ENCODE measurements around the gene GPRASP2.

Gene GPRASP2

DNA sequence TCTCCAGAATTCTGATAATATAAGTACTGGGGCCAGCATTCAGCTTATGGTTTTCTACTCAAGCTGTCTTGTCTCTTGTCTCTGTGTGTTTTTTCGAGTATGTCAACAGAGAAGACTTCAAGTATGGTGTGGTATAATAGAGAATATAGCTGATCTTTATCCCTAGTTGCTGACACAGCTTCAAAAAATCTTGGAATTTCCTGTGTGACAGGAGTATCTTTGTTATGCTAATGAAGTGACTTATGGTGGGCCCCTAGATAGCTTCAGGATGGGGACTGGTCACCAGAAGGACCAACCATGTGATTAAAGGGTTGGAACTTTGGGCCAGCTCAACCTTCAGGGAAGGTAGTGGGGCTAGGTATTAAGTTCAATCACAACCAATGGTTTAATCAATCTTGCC lies 11.2 kb downstream of the GPRASP2 start:
- TF ChIP-seq, protein P1, sequence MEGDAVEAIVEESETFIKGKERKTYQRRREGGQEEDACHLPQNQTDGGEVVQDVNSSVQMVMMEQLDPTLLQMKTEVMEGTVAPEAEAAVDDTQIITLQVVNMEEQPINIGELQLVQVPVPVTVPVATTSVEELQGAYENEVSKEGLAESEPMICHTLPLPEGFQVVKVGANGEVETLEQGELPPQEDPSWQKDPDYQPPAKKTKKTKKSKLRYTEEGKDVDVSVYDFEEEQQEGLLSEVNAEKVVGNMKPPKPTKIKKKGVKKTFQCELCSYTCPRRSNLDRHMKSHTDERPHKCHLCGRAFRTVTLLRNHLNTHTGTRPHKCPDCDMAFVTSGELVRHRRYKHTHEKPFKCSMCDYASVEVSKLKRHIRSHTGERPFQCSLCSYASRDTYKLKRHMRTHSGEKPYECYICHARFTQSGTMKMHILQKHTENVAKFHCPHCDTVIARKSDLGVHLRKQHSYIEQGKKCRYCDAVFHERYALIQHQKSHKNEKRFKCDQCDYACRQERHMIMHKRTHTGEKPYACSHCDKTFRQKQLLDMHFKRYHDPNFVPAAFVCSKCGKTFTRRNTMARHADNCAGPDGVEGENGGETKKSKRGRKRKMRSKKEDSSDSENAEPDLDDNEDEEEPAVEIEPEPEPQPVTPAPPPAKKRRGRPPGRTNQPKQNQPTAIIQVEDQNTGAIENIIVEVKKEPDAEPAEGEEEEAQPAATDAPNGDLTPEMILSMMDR (conservative IDR thresholded peaks at IDR 0.05), result no peak
- no peak overlapping the region for H3K27ac ChIP-seq

DNA sequence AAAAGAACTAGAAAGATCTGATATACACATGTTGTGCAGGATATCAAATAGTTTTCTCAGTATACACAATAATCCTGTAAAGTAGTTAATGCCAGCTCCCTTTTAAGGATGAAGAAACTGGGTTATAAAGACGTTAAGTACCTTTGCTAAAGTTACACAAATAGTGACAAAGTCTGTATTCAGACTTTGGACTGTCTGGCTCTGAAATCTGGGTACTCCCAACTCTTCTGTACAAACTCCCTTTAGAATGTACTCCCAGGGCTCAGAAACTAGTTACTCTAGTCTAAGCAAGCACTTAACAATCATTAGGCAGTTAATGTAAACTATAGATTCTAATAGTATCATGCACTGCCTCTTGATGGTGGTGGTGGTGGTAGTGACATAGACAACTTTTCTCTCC lies 15.5 kb downstream of the GPRASP2 start:
- TF ChIP-seq, protein P1 (conservative IDR thresholded peaks at IDR 0.05), result no peak

DNA sequence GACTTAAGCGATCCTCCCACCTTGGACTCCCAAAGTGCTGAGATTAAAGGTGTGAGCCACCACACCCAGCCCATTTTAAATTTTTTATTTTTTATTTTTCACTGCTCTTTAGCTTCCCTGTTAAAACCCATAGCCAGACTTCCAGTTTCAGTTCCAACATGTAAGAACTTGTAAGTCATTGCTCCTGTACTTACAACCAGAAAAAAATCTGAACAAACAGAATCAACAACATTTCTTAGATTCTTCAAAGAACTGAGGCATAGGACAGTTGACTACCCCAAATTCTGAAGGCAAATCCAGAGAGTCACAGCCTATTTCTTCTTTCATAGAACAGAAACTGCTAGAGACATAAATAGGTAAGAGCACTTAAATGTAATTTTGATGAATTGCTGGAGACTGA lies 16.4 kb downstream of the GPRASP2 start:
- no peak overlapping the region for H3K27ac ChIP-seq
- TF ChIP-seq, protein P1 (conservative IDR thresholded peaks at IDR 0.05), result no peak

More for the DNA sequence above, 15.5 kb downstream of the GPRASP2 start:
- H3K27ac ChIP-seq, result no peak overlapping the region

DNA sequence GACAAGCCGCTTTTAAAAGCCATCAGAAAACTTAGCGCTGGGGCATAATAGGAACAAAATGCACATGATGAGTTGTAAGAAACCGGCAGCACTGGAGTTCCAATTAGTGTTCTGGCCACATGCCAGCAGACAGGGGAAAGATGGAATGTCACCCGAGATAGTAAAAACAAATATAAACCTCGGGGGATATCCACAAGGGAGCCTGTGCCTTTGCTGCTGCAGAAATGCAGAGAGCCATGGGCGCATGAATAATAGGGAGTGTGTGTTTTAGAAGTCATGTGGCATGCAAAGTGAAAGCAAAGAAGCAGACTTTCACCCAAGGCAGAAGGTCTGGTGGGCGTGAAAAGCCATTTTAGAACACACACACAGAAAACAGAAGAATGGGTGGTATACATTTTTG lies 27.4 kb downstream of the GPRASP2 start:
- no peak overlapping the region for H3K27ac ChIP-seq
- TF ChIP-seq, protein P1 (conservative IDR thresholded peaks at IDR 0.05), result no peak

DNA sequence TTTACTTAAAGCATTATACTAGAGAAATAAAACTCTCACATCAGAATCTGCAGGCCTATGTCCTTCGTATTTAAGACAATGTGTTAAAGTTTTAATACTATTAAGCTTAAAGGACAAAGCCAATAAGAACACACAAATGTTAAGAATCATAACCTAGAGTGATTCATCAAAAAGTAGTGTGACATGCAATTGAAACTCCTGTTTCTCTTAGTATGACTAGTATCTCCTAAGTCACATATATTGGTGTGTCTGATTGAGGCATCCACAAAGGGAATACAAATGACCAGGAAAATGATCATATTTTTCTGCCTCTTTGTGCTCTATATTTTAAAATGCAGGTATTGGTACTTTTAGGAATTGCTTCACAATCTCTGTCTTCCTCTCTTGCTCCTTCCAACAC lies 32.1 kb downstream of the GPRASP2 start:
- no peak overlapping the region for H3K27ac ChIP-seq
- TF ChIP-seq, protein P1 (conservative IDR thresholded peaks at IDR 0.05), result no peak

DNA sequence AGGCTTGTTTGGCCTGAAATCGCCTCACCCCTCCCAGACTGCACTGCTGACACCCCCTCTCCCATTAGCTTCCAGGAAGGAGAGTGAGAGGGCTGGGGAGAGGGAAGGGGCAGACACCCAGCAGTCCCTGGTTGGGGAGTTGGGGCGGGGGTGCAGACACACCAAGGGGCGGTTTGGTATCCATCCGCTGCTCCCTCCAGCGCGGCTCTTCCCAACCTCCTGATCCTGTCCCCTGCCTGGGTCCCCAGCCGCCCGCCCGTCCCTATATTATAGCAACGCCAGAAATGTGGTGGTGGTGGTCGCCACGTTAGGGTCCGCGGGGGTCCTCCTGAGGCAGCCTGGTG lies 33.2 kb downstream of the GPRASP2 start:
- H3K27ac ChIP-seq, result no peak overlapping the region
- TF ChIP-seq, protein P1 (conservative IDR thresholded peaks at IDR 0.05), result no peak

DNA sequence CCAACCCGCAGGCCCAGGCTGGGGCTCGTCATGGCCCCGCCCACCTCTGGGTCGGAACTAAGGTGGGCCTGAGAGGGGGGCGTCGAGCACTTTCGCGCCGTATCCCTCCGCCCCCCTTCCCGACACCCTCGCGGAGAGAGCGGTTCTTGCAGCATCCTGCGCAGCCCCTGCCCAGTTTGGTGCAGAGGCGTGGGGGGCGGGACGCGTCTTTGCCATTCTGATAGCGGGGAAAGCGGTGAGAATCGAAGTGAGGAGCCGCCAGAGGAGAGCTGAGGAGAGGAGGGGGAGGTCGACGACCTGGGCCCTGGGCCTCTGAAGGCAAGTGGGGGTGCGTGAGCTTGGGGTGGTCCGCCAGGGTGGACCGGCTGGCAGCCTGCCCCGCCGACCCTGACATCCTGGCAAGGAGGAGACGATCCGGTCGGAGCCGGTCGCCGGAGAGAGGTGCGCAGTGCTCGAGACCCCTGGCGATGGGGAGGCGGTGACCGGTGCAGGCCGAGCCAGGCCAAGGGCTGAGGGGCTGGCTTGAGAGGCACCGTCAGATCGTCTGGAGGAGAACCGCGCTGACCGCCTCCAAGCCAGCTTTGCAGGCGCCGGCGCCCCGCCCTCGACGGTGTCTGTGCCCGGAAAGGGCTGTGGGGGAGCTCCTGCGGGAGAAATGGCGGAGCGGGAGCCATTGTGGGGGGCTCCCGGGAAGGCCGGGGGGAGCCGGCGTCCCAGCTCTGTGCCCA lies 33.8 kb downstream of the GPRASP2 start:
- H3K27ac ChIP-seq, result no peak overlapping the region
- TF ChIP-seq, protein P1 (conservative IDR thresholded peaks at IDR 0.05), result no peak

All from VCaP (cell line).